SK-N-SH (cell line): ENCODE measurements around the gene MAGI2. TPM values are rescaled to one million over a fixed set of nuclear protein-coding genes. Genes with fewer than 3 reads are reported as not detected.

Source experiments
- CTCF ChIA-PET: fragments of 300-600, 350-600 bp; formaldehyde crosslinking; extraction: SDS; loops from one replicate; lab custom pipeline; 2021; lab: Yijun Ruan, JAX
- POLR2A ChIA-PET: fragments of 350-600 bp; sonication (Branson Sonifier 250); formaldehyde crosslinking; extraction: SDS; loops from one replicate; lab custom pipeline; 2020; ENCODE audit warnings: antibody characterized with exemption, inconsistent platforms; lab: Yijun Ruan, JAX
- DNase-seq: peaks from one replicate; pipeline ENCODE4 v3.0.0; 2012
- H2AFZ ChIP-seq: fragments of 200-600 bp; sonication (generic); 2 replicates; pipeline ENCODE4 v1.8.1; 2016; ENCODE audit warnings: antibody characterized with exemption, mild to moderate bottlenecking, low read depth
- H3F3A ChIP-seq: fragments of 200-600 bp; sonication (generic); replicated peaks from 2 replicates; pipeline ENCODE3; 2016; ENCODE audit warnings: antibody characterized with exemption, mild to moderate bottlenecking; ENCODE audit not compliant: insufficient read depth
- H3K27ac ChIP-seq, 2 experiments: fragments of 200-500 bp in 1 of 2; fragments of 200-600 bp in 1 of 2; sonication (Bioruptor generic) in 1 of 2; sonication (generic), shearing (Covaris generic) in 1 of 2; 2 replicates each; pipeline versions ENCODE4 v1.5.1 to v1.6.1; 2014 to 2016; ENCODE audit warnings: low read depth in 2 of 2, inconsistent platforms in 1 of 2, low read length in 1 of 2, mild to moderate bottlenecking in 1 of 2, mixed read lengths in 1 of 2
- H3K27me3 ChIP-seq: fragments of 200-600 bp; sonication (generic), shearing (Covaris generic); 2 replicates; pipeline ENCODE4 v1.6.1; 2016; ENCODE audit warnings: mixed run types; ENCODE audit not compliant: insufficient read depth
- H3K36me3 ChIP-seq, 2 experiments: fragments of 200-500 bp in 1 of 2; fragments of 200-600 bp in 1 of 2; sonication (Bioruptor generic) in 1 of 2; sonication (generic) in 1 of 2; replicated peaks in 1 of 2; 2 replicates each; pipeline versions ENCODE3 to v1.5.1; 2014 to 2016; ENCODE audit warnings: low read length in 1 of 2, mild to moderate bottlenecking in 1 of 2; ENCODE audit not compliant: insufficient read depth in 2 of 2, control insufficient read depth in 1 of 2
- H3K4me1 ChIP-seq, 2 experiments: fragments of 200-500 bp in 1 of 2; fragments of 200-600 bp in 1 of 2; sonication (Bioruptor generic) in 1 of 2; sonication (generic), shearing (Covaris generic) in 1 of 2; 2 replicates each; pipeline versions ENCODE4 v1.5.1 to v1.6.1; 2014 to 2016; ENCODE audit warnings: low read depth in 1 of 2, low read length in 1 of 2, mixed run types in 1 of 2; ENCODE audit not compliant: insufficient read depth in 2 of 2, control insufficient read depth in 1 of 2
- H3K4me2 ChIP-seq: fragments of 200-600 bp; sonication (generic), shearing (Covaris generic); 2 replicates; pipeline ENCODE4 v1.6.1; 2017; ENCODE audit warnings: mixed run types
- H3K4me3 ChIP-seq, 2 experiments: fragments of 200-500 bp in 1 of 2; fragments of 200-600 bp in 1 of 2; sonication (Bioruptor generic) in 1 of 2; sonication (generic), shearing (Covaris generic) in 1 of 2; 2 replicates each; pipeline versions ENCODE4 v1.5.1 to v1.8.1; 2014 to 2016; ENCODE audit warnings: low read depth in 2 of 2, inconsistent platforms in 1 of 2, low read length in 1 of 2, mild to moderate bottlenecking in 1 of 2, mixed read lengths in 1 of 2, moderate library complexity in 1 of 2
- H3K79me2 ChIP-seq: fragments of 200-600 bp; sonication (generic); 2 replicates; pipeline ENCODE4 v1.8.1; 2017; ENCODE audit warnings: mild to moderate bottlenecking; ENCODE audit not compliant: insufficient read depth
- H3K9ac ChIP-seq: fragments of 200-600 bp; sonication (generic); 2 replicates; pipeline ENCODE4 v1.6.1; 2017; ENCODE audit warnings: mixed run types
- H3K9me2 ChIP-seq: fragments of 200-600 bp; sonication (generic); 2 replicates; pipeline ENCODE4 v1.6.1; 2017; ENCODE audit warnings: mixed run types
- H3K9me3 ChIP-seq: fragments of 200-600 bp; sonication (generic); 2 replicates; pipeline ENCODE4 v1.6.1; 2017; ENCODE audit warnings: mixed run types, mild to moderate bottlenecking, moderate library complexity
- H4K20me1 ChIP-seq: fragments of 200-600 bp; sonication (generic); 2 replicates; pipeline ENCODE4 v1.6.1; 2017; ENCODE audit warnings: mild to moderate bottlenecking, mixed run types; ENCODE audit not compliant: insufficient read depth
- ELF1 ChIP-seq: IDR thresholded peaks from 2 replicates; pipeline ENCODE4 v1.4.0; 2012
- EP300 ChIP-seq, 2 experiments: IDR thresholded peaks; 2 replicates each; pipeline versions ENCODE4 v1.4.0 to v1.6.1; 2012; ENCODE audit warnings: borderline replicate concordance in 1 of 2, low read depth in 1 of 2, low read length in 1 of 2
- EZH2phosphoT487 ChIP-seq: fragments of 200-600 bp; sonication (generic); IDR thresholded peaks from 2 replicates; pipeline ENCODE4 v1.6.1; 2017; ENCODE audit warnings: low read depth, mixed run types, mild to moderate bottlenecking, antibody characterized with exemption, moderate library complexity, borderline replicate concordance
- FOSL2 ChIP-seq: IDR thresholded peaks from 2 replicates; pipeline ENCODE4 v1.4.0; 2012; ENCODE audit warnings: low read depth, mild to moderate bottlenecking, moderate library complexity, borderline replicate concordance
- FOXM1 ChIP-seq: IDR thresholded peaks from 2 replicates; pipeline ENCODE4 v1.4.0; 2012; ENCODE audit warnings: low read depth, mild to moderate bottlenecking
- JUND ChIP-seq: IDR thresholded peaks from 2 replicates; pipeline ENCODE4 v1.4.0; 2012
- POLR2AphosphoS5 ChIP-seq: IDR thresholded peaks from 2 replicates; pipeline ENCODE4 v1.6.1; 2012; ENCODE audit warnings: low read depth, low read length
- RCOR1 ChIP-seq: fragments of 150-350 bp; IDR thresholded peaks from 2 replicates; pipeline ENCODE4 v1.6.1; 2017; ENCODE audit warnings: antibody characterized with exemption, low read length
- RFX5 ChIP-seq: IDR thresholded peaks from 2 replicates; pipeline ENCODE4 v1.6.1; 2012; ENCODE audit warnings: mild to moderate bottlenecking, improper control_type of control experiment, low read length
- RXRA ChIP-seq: IDR thresholded peaks from 2 replicates; pipeline ENCODE4 v1.4.0; 2012; ENCODE audit warnings: low read depth, mild to moderate bottlenecking, borderline replicate concordance
- SIN3A ChIP-seq: IDR thresholded peaks from 2 replicates; pipeline ENCODE4 v1.6.1; 2012; ENCODE audit warnings: low read depth, mild to moderate bottlenecking, low read length, moderate library complexity, borderline replicate concordance
- TAF1 ChIP-seq: IDR thresholded peaks from 2 replicates; pipeline ENCODE4 v1.6.1; 2012; ENCODE audit warnings: low read depth, mild to moderate bottlenecking, low read length, moderate library complexity, borderline replicate concordance
- TCF12 ChIP-seq: IDR thresholded peaks from 2 replicates; pipeline ENCODE4 v1.4.0; 2012
- TEAD4 ChIP-seq: IDR thresholded peaks from 2 replicates; pipeline ENCODE4 v1.4.0; 2012; ENCODE audit warnings: mild to moderate bottlenecking, borderline replicate concordance; ENCODE audit not compliant: insufficient read depth
- YY1 ChIP-seq: IDR thresholded peaks from 2 replicates; pipeline ENCODE4 v1.4.0; 2012; ENCODE audit warnings: low read depth, mild to moderate bottlenecking
- whole genome bisulfite sequencing: methylation state at CpG from one replicate; pipeline ENCODE4 v1.1.6; 2017; ENCODE audit warnings: low lambda C conversion rate; 5-methylcytosine and 5-hydroxymethylcytosine counted together
- polyA plus RNA-seq, 3 experiments: library from polyadenylated mRNA; depleted of rRNA; stranded (reverse); fragments of >200 nt; gene quantifications; 2 replicates each; pipeline ENCODE4 v1.2.3, GENCODE V29; 2012
- TF ChIP-seq, protein P1 (sequence below): IDR thresholded peaks from 2 replicates; pipeline ENCODE4 v1.6.1; 2012; ENCODE audit warnings: mild to moderate bottlenecking, low read depth, low read length, moderate library complexity
- TF ChIP-seq, protein P2 (sequence below): fragments of 150-350 bp; IDR thresholded peaks from 2 replicates; pipeline ENCODE4 v1.6.1; 2016; ENCODE audit warnings: mild to moderate bottlenecking, low read depth, low read length
- TF ChIP-seq, protein P3 (sequence below): IDR thresholded peaks from 2 replicates; pipeline ENCODE4; 2012
- TF ChIP-seq, protein P4 (sequence below): IDR thresholded peaks from 2 replicates; pipeline ENCODE4 v1.4.0; 2012; ENCODE audit warnings: low read depth, borderline replicate concordance

Gene MAGI2
- polyA plus RNA-seq, 1 of the 3 experiments (the other 2 are of a cell fraction) = 1.1 TPM

DNA sequence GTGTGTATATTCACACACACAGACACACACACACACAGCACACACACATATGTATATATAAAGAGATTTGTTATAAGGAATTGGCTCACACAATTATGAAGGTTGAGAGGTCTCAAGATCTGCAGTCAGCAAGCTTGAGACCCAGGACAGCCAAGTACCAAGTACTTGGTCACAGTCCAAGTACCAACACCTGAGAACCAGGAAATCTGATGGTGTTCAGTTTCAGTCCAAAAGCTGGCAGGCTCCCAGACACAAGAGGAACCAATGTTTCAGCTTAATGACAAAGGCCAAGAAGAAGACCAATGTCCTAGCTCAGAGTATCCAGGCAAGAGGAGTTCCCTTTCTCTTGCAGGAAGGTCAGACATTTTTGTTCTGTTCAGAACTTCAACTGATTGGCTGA is 780.2 kb downstream of the MAGI2 start (continued):
- TF ChIP-seq, protein P1, sequence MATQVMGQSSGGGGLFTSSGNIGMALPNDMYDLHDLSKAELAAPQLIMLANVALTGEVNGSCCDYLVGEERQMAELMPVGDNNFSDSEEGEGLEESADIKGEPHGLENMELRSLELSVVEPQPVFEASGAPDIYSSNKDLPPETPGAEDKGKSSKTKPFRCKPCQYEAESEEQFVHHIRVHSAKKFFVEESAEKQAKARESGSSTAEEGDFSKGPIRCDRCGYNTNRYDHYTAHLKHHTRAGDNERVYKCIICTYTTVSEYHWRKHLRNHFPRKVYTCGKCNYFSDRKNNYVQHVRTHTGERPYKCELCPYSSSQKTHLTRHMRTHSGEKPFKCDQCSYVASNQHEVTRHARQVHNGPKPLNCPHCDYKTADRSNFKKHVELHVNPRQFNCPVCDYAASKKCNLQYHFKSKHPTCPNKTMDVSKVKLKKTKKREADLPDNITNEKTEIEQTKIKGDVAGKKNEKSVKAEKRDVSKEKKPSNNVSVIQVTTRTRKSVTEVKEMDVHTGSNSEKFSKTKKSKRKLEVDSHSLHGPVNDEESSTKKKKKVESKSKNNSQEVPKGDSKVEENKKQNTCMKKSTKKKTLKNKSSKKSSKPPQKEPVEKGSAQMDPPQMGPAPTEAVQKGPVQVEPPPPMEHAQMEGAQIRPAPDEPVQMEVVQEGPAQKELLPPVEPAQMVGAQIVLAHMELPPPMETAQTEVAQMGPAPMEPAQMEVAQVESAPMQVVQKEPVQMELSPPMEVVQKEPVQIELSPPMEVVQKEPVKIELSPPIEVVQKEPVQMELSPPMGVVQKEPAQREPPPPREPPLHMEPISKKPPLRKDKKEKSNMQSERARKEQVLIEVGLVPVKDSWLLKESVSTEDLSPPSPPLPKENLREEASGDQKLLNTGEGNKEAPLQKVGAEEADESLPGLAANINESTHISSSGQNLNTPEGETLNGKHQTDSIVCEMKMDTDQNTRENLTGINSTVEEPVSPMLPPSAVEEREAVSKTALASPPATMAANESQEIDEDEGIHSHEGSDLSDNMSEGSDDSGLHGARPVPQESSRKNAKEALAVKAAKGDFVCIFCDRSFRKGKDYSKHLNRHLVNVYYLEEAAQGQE = no peak
- TF ChIP-seq EZH2phosphoT487 = no peak
- TF ChIP-seq FOSL2 = no peak
- TF ChIP-seq, protein P2, sequence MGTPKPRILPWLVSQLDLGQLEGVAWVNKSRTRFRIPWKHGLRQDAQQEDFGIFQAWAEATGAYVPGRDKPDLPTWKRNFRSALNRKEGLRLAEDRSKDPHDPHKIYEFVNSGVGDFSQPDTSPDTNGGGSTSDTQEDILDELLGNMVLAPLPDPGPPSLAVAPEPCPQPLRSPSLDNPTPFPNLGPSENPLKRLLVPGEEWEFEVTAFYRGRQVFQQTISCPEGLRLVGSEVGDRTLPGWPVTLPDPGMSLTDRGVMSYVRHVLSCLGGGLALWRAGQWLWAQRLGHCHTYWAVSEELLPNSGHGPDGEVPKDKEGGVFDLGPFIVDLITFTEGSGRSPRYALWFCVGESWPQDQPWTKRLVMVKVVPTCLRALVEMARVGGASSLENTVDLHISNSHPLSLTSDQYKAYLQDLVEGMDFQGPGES = no peak
- no peak for TF ChIP-seq TCF12

DNA sequence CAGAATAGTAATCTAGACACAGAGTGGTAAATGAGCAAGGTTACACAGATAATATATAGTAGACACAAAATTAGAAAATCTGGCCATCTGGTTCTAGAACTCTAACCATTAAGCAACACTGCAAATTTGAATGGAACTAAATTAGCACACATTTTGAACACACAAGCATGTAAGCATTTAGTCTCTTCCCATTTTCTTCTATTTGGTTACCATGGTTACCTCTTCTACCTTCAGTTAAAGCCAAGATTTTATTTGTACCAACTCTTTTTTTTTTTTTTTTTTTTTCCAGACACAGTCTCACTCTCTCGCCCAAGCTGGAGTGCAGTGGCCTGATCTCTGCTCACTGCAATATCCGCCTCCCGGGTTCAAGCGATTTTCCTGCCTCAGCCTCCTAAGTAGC is 790.5 kb downstream of the MAGI2 start:
- Histone ChIP-seq H3K4me3 (no peak overlapping the region), H3K27ac (no peak overlapping the region), H3K36me3 (no peaks in the 10 kb centered on the region), H3K9ac (no peak overlapping the region), H3K4me1 (no peaks in the 10 kb centered on the region), H4K20me1 (no peaks in the 10 kb centered on the region), H3K27me3 (no peaks in the 10 kb centered on the region), H3K9me3 (peaks cover 4% of the 10 kb centered on the region; the same call in 1 of the 2 replicates), H2AFZ (no peak overlapping the region), H3K4me2 (no peak overlapping the region), H3K9me2 (0 out of 2 replicates have a peak, but pooled peaks cover 4% of the 10 kb centered on the region), H3K79me2 (no peaks in the 10 kb centered on the region), H3F3A (no peaks in the 10 kb centered on the region)
- ChIA-PET CTCF (no interaction called here), POLR2A (no interaction called here)
- WGBS = 64% methylated on average over 4 of the region's 4 CpGs
- no peak for DNase-seq
- TF ChIP-seq EP300 (IDR thresholded peaks at IDR 0.05; ENCODE audit: borderline replicate concordance in 1 of 2, low read depth in 1 of 2, low read length in 1 of 2) (no peak), ELF1 (no peak), TEAD4 (no peak), RFX5 (no peak), JUND (no peak), POLR2AphosphoS5 (no peak), TAF1 (no peak), SIN3A (no peak), RCOR1 (no peak), EZH2phosphoT487 (no peak), RXRA (no peak), FOXM1 (no peak), YY1 (no peak)
- TF ChIP-seq, protein P3, sequence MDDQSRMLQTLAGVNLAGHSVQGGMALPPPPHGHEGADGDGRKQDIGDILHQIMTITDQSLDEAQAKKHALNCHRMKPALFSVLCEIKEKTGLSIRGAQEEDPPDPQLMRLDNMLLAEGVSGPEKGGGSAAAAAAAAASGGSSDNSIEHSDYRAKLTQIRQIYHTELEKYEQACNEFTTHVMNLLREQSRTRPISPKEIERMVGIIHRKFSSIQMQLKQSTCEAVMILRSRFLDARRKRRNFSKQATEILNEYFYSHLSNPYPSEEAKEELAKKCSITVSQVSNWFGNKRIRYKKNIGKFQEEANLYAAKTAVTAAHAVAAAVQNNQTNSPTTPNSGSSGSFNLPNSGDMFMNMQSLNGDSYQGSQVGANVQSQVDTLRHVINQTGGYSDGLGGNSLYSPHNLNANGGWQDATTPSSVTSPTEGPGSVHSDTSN = no peak
- TF ChIP-seq, protein P2 = no peak
- TF ChIP-seq, protein P1 = no peak
- TF ChIP-seq, protein P4, sequence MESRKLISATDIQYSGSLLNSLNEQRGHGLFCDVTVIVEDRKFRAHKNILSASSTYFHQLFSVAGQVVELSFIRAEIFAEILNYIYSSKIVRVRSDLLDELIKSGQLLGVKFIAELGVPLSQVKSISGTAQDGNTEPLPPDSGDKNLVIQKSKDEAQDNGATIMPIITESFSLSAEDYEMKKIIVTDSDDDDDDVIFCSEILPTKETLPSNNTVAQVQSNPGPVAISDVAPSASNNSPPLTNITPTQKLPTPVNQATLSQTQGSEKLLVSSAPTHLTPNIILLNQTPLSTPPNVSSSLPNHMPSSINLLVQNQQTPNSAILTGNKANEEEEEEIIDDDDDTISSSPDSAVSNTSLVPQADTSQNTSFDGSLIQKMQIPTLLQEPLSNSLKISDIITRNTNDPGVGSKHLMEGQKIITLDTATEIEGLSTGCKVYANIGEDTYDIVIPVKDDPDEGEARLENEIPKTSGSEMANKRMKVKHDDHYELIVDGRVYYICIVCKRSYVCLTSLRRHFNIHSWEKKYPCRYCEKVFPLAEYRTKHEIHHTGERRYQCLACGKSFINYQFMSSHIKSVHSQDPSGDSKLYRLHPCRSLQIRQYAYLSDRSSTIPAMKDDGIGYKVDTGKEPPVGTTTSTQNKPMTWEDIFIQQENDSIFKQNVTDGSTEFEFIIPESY = no peak
